Spleen (tissue), 11 donors: Measurements from ENCODE around the gene TAB2. TPM values are rescaled to one million over a fixed set of nuclear protein-coding genes. Genes with fewer than 3 reads are reported as not detected.

Experiments used
- DNase-seq: peaks from one replicate; pipeline ENCODE4 v3.0.0-alpha.2; 2020
- H3K27ac ChIP-seq, 8 donors: fragments of 200-600 bp; sonication (generic) in 7 of 8; 1 replicate in 4 of 8; 2 replicates in 4 of 8; pipeline versions ENCODE4 v1.5.0 to v1.8.0; 2016 to 2021; ENCODE audit warnings: inconsistent platforms in 4 of 8, mild to moderate bottlenecking in 4 of 8, moderate library complexity in 1 of 8
- H3K27me3 ChIP-seq, 7 donors: fragments of 200-600 bp; sonication (generic) in 6 of 7; replicated peaks in 1 of 7; 1 replicate in 4 of 7; 2 replicates in 3 of 7; pipeline versions ENCODE4 v1.5.0 to v1.8.0; 2016 to 2021; ENCODE audit warnings: inconsistent platforms in 3 of 7, mild to moderate bottlenecking in 1 of 7
- H3K36me3 ChIP-seq, 6 donors: fragments of 200-600 bp; sonication (generic) in 5 of 6; 1 replicate in 4 of 6; 2 replicates in 2 of 6; pipeline versions ENCODE4 v1.5.0 to v1.8.0; 2016 to 2021; ENCODE audit warnings: inconsistent platforms in 2 of 6
- H3K4me1 ChIP-seq, 6 donors: fragments of 200-600 bp; sonication (generic) in 5 of 6; 1 replicate in 3 of 6; 2 replicates in 3 of 6; pipeline versions ENCODE4 v1.5.0 to v1.8.0; 2016 to 2021; ENCODE audit warnings: inconsistent platforms in 3 of 6
- H3K4me3 ChIP-seq, 8 donors: fragments of 200-600 bp; sonication (generic) in 7 of 8; 1 replicate in 4 of 8; 2 replicates in 4 of 8; pipeline versions ENCODE4 v1.5.0 to v1.8.0; 2016 to 2021; ENCODE audit warnings: inconsistent platforms in 4 of 8, mild to moderate bottlenecking in 4 of 8, moderate library complexity in 2 of 8
- H3K9me3 ChIP-seq, 8 donors: fragments of 200-600 bp; sonication (generic) in 7 of 8; 1 replicate in 4 of 8; 2 replicates in 4 of 8; pipeline versions ENCODE4 v1.5.0 to v1.8.0; 2016 to 2021; ENCODE audit warnings: inconsistent platforms in 4 of 8
- POLR2A ChIP-seq, 3 donors: fragments of 450-650 bp; IDR thresholded peaks; one replicate each; pipeline ENCODE4 v1.5.1; 2017; ENCODE audit warnings: antibody characterized with exemption in 3 of 3, mild to moderate bottlenecking in 1 of 3
- POLR2AphosphoS5 ChIP-seq, 3 donors: sonication (generic); formaldehyde crosslinking; IDR thresholded peaks; one replicate each; pipeline ENCODE4 v1.5.1; 2017; ENCODE audit warnings: antibody characterized with exemption in 3 of 3
- WGBS, 5 donors: extraction: QIAGEN DNeasy Blood & Tissue Kit in 3 of 5; methylation state at CpG; one replicate each; pipeline versions ENCODE4 v1.1.5 to v1.1.7; 2013 to 2018; 5-methylcytosine and 5-hydroxymethylcytosine counted together
- intact Hi-C: fragments of 100-400 bp; cut with DNase I; formaldehyde crosslinking; loops from one replicate; pipeline ENCODE4 v1.15.0; 2023; ENCODE audit warnings: low total_unique reads
- polyA plus RNA-seq, 3 donors: library from polyadenylated mRNA; stranded (reverse); fragments of 200-250 nt; gene quantifications; one replicate each; pipeline ENCODE4 v1.2.1, GENCODE V29; 2013
- total RNA-seq, 7 donors: library from RNA; depleted of rRNA in 3 of 7; stranded (reverse); fragments of >200 nt in 3 of 7; fragmentation: NEBNext Ultra II Directional in 4 of 7; extraction: Animal tissue kit (Norgen Biotek cat#: 25700) in 4 of 7; gene quantifications; one replicate each; pipeline versions ENCODE4 v1.1.0 to v1.2.1, GENCODE V29; 2016 to 2021
- TF ChIP-seq, protein P1 (sequence below), 11 experiments: fragments of 200-600 bp in 7 of 11; fragments of 450-650 bp in 4 of 11; sonication (generic) in 4 of 11; IDR thresholded peaks in 8 of 11; conservative IDR thresholded peaks in 3 of 11; 1 replicate in 7 of 11; 2 replicates in 4 of 11; pipeline versions ENCODE4 v1.4.0 to v1.8.0; 2016 to 2021; ENCODE audit warnings: antibody characterized with exemption in 11 of 11, inconsistent platforms in 4 of 11, mild to moderate bottlenecking in 1 of 11
- donor health status: healthy with polysubstance abuse.
- donor health status: DM: no; HTN: no; CAD: no; lungs with moderate emphysema.
- donor health status: DM: no; HTN: no; CAD: no.
- donor health status: Bipolar disorder and iron deficiency.
- donor health status: healthy.
- donor health status: DM: no; HTN: no; CAD: no.
- donor health status: DM: yes; HTN: yes; CAD: no.

Gene TAB2
- total and polyA plus RNA-seq, 10 donors: 15.4 to 84.1 (median 70.9) TPM

DNA sequence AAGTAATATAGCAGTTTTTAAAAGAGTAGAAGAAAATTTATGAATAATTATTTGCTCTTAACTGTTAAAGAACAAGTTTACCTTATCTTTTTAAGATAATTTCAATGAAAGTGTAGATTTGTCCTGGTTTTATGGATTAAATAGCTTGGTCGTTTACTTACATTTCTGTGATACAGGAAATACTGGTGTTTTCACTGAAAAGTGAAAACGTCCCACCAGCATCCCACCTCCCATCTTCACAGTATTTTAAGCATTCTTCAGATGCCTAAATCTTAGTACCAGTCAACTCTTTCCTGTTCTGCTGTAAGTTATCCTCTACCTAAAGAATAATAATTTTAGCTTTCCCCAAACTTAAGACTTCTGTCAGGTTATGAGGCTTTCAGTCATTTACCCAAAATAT, 5.8 kb downstream of the TAB2 start:
- 11 to 25% (median 17%) methylated on average over 2 of the region's 2 CpGs for WGBS, 5 donors
- Histone ChIP-seq H3K27me3 (no peaks in the 10 kb centered on the region), H3K27ac (peak overlapping the region in 2 of 8 donors; percentile 1 to 5), H3K4me1 (peaks cover 46 to 100% (median 86%) of the 10 kb centered on the region in 6 donors), H3K36me3 (no peaks in the 10 kb centered on the region), H3K4me3 (no peak overlapping the region), H3K9me3 (no peaks in the 10 kb centered on the region)
- TF ChIP-seq POLR2AphosphoS5 (IDR thresholded peaks at IDR 0.05) (no peak), POLR2A (IDR thresholded peaks at IDR 0.05) (no peak)
- TF ChIP-seq, protein P1, sequence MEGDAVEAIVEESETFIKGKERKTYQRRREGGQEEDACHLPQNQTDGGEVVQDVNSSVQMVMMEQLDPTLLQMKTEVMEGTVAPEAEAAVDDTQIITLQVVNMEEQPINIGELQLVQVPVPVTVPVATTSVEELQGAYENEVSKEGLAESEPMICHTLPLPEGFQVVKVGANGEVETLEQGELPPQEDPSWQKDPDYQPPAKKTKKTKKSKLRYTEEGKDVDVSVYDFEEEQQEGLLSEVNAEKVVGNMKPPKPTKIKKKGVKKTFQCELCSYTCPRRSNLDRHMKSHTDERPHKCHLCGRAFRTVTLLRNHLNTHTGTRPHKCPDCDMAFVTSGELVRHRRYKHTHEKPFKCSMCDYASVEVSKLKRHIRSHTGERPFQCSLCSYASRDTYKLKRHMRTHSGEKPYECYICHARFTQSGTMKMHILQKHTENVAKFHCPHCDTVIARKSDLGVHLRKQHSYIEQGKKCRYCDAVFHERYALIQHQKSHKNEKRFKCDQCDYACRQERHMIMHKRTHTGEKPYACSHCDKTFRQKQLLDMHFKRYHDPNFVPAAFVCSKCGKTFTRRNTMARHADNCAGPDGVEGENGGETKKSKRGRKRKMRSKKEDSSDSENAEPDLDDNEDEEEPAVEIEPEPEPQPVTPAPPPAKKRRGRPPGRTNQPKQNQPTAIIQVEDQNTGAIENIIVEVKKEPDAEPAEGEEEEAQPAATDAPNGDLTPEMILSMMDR (IDR thresholded peaks at IDR 0.05 in 8 of 11, conservative IDR thresholded peaks at IDR 0.05 in 3 of 11): no peak
- intact Hi-C loops: no loop called here
- no peak for DNase-seq

DNA sequence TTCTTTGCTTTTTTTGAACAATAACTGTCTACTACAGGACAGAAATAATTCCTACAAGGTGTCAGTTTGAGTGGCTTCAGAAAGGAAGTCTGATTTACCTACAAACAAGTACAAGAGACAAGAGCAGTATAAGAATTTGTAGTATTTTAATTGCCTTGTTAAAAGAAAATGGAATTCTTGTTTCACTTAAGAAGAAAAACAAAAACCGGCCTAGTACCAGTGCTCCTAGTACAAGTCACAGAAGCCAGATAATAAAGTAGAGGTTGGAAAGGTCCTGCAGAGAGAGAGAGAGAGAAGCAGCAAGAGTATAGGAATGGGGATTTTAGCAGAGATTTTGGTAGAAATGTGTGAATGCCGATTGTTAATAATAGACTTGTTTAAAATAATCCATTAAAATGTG, 6.4 kb downstream of the TAB2 start:
- Histone ChIP-seq H3K4me3 (no peak overlapping the region), H3K27ac (peak overlapping the region in 1 of 8 donors; percentile 1), H3K27me3 (no peaks in the 10 kb centered on the region), H3K36me3 (no peaks in the 10 kb centered on the region), H3K4me1 (peaks cover 46 to 100% (median 87%) of the 10 kb centered on the region in 6 donors), H3K9me3 (no peaks in the 10 kb centered on the region)
- DNase-seq: no peak
- TF ChIP-seq POLR2AphosphoS5 (IDR thresholded peaks at IDR 0.05) (no peak), POLR2A (IDR thresholded peaks at IDR 0.05) (no peak)
- TF ChIP-seq, protein P1 (IDR thresholded peaks at IDR 0.05 in 8 of 11, conservative IDR thresholded peaks at IDR 0.05 in 3 of 11): no peak
- 51 to 70% (median 64%) methylated on average over 2 of the region's 2 CpGs for WGBS, 5 donors
- intact Hi-C loops: no loop called here

- intact Hi-C loops: no loop called here
- no peak overlapping the region for H3K4me3 ChIP-seq
- no peak for DNase-seq
- no peaks in the 10 kb centered on the region for H3K36me3 ChIP-seq
- no peak overlapping the region for H3K27ac ChIP-seq
- TF ChIP-seq, protein P1 (IDR thresholded peaks at IDR 0.05 in 8 of 11, conservative IDR thresholded peaks at IDR 0.05 in 3 of 11): no peak
- TF ChIP-seq POLR2AphosphoS5 (IDR thresholded peaks at IDR 0.05) (no peak), POLR2A (IDR thresholded peaks at IDR 0.05) (no peak)
- no peaks in the 10 kb centered on the region for H3K27me3 ChIP-seq
- H3K9me3 ChIP-seq: no peaks in the 10 kb centered on the region
- peaks cover 46 to 100% (median 87%) of the 10 kb centered on the region in 6 donors for H3K4me1 ChIP-seq
Measured at GRCh38 chr6:149324428-149324827, 6.9 kb downstream of the TAB2 start.

DNA sequence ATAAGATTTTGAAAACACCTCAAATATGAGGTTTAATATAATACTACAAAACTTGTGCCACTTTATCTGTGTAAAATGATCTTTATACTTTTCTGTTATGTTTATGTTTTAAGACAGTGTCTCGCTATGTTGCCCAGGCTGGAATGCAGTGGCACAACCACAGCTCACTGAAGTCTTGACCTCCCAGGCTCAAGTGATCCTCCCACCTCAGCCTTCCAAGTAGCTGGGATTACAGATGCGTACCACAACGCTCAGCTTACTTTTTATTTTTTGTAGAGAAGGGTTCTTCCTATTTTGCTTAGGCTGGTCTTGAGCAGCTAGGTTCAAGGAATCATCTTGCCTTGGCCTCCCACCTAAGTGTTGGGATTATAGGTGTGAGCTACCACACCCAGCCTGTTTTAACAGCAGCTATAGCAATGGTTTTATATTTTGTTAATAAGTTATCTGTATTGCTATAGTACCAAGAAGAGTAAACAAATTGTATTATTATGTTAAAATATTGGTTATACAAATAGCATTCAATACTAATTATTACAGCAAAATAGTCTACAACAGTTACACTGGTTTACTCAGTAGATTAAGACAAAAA, 8.2 kb downstream of the TAB2 start:
- peaks cover 37 to 100% (median 87%) of the 10 kb centered on the region in 6 donors for H3K4me1 ChIP-seq
- H3K9me3 ChIP-seq: no peaks in the 10 kb centered on the region
- no peak overlapping the region for H3K4me3 ChIP-seq
- H3K36me3 ChIP-seq: no peaks in the 10 kb centered on the region
- TF ChIP-seq, protein P1 (IDR thresholded peaks at IDR 0.05 in 8 of 11, conservative IDR thresholded peaks at IDR 0.05 in 3 of 11): no peak
- no peak for TF ChIP-seq POLR2AphosphoS5 (IDR thresholded peaks at IDR 0.05)
- TF ChIP-seq POLR2A (IDR thresholded peaks at IDR 0.05): no peak
- DNase-seq: no peak
- WGBS, 5 donors: 83 to 92% (median 85%) methylated on average over 3 of the region's 3 CpGs
- no peak overlapping the region for H3K27ac ChIP-seq
- no peaks in the 10 kb centered on the region for H3K27me3 ChIP-seq
- intact Hi-C loops: no loop called here
